Brain microvascular endothelial cell (primary cell): Measurements from ENCODE around the gene HJURP.

Source experiments
- DNase-seq: peaks from one replicate; pipeline ENCODE4 v3.0.0-alpha.2; 2020
- H3K27ac ChIP-seq: fragments of 250-450 bp; sonication (Bioruptor Pico); 2 replicates; pipeline ENCODE4 v1.5.1; 2020; ENCODE audit warnings: mild to moderate bottlenecking, moderate library complexity
- H3K27me3 ChIP-seq: fragments of 250-450 bp; sonication (Bioruptor Pico); replicated peaks from 2 replicates; pipeline ENCODE4 v1.5.1; 2020; ENCODE audit warnings: mild to moderate bottlenecking
- H3K36me3 ChIP-seq: fragments of 250-450 bp; sonication (Bioruptor Pico); replicated peaks from 2 replicates; pipeline ENCODE4 v1.5.1; 2020; ENCODE audit warnings: mild to moderate bottlenecking
- H3K4me3 ChIP-seq: 2 replicates; pipeline ENCODE4 v1.5.1; 2011; ENCODE audit warnings: low read depth, mild to moderate bottlenecking, control low read depth, low read length, moderate library complexity
- CTCF ChIP-seq: IDR thresholded peaks from 2 replicates; pipeline ENCODE4 v1.5.1; 2011; ENCODE audit warnings: low read depth, mild to moderate bottlenecking, moderate library complexity, low read length, control low read depth, inconsistent platforms; ENCODE audit errors: missing control alignments
- in situ Hi-C: cut with HindIII; loops from 2 replicates; pipeline ENCODE4 v1.10.0; 2017; ENCODE audit warnings: low sequenced_read_pairs, low pct_ligation_motif_present

HJURP gene

GRCh38 chr2:233807215-233807865, 47.0 kb downstream of the HJURP start:
- TF ChIP-seq CTCF, result peak; percentile 23
- in situ Hi-C loops, result no loop called here
- no peak overlapping the region for H3K4me3 ChIP-seq
- no peaks in the 10 kb centered on the region for H3K27me3 ChIP-seq
- H3K36me3 ChIP-seq, result no peaks in the 10 kb centered on the region
- no peak for DNase-seq
- H3K27ac ChIP-seq, result no peak overlapping the region

GRCh38 chr2:233803994-233804393, 50.3 kb downstream of the HJURP start:
- TF ChIP-seq CTCF, result no peak
- Histone ChIP-seq H3K27me3 (no peaks in the 10 kb centered on the region), H3K27ac (no peak overlapping the region), H3K36me3 (no peaks in the 10 kb centered on the region), H3K4me3 (no peak overlapping the region)
- DNase-seq, result no peak
- in situ Hi-C loops, result no loop called here

GRCh38 chr2:233803292-233803911, 50.9 kb downstream of the HJURP start:
- no peak overlapping the region for H3K27ac ChIP-seq
- in situ Hi-C loops, result no loop called here
- DNase-seq, result no peak
- no peak overlapping the region for H3K4me3 ChIP-seq
- TF ChIP-seq CTCF, result no peak
- no peaks in the 10 kb centered on the region for H3K36me3 ChIP-seq
- H3K27me3 ChIP-seq, result no peaks in the 10 kb centered on the region

GRCh38 chr2:233802132-233802815, 52.1 kb downstream of the HJURP start:
- Histone ChIP-seq H3K36me3 (no peaks in the 10 kb centered on the region), H3K27ac (no peak overlapping the region), H3K4me3 (no peak overlapping the region), H3K27me3 (no peaks in the 10 kb centered on the region)
- TF ChIP-seq CTCF, result no peak
- in situ Hi-C loops, result no loop called here
- no peak for DNase-seq

- no peak for DNase-seq
- no peaks in the 10 kb centered on the region for H3K36me3 ChIP-seq
- H3K4me3 ChIP-seq, result no peak overlapping the region
- no peaks in the 10 kb centered on the region for H3K27me3 ChIP-seq
- no peak for TF ChIP-seq CTCF
- in situ Hi-C loops, result no loop called here
- H3K27ac ChIP-seq, result no peak overlapping the region
These were observed 52.8 kb downstream of the HJURP start for GRCh38 chr2:233801357-233802131.
